ENCODE data around the gene ALKBH2.

GRCh38 chr12:109089683-109090082 lies 3.6 kb downstream of the ALKBH2 start:
- TF ChIP-seq EZH2phosphoT487 (IDR thresholded peaks at IDR 0.05; ENCODE audit: insufficient read depth, low read depth) (no peak), EZH2 (IDR thresholded peaks at IDR 0.05; ENCODE audit: insufficient read depth, poor library complexity, severe bottlenecking) (no peak)
